Ovary (tissue), 10 donors: ENCODE results near the gene METTL6. TPM values are rescaled to one million over a fixed set of nuclear protein-coding genes. Genes with fewer than 3 reads are reported as not detected.

ENCODE experiments used
- DNase-seq, 5 donors: peaks; one replicate each; pipeline ENCODE4 v3.0.0-alpha.2; 2019 to 2020
- H3K27ac ChIP-seq, 2 donors: fragments of 200-600 bp; one replicate each; pipeline versions ENCODE4 v1.5.1 to v1.8.0; 2019 to 2022
- H3K27me3 ChIP-seq: fragments of 200-600 bp; one replicate; pipeline ENCODE4 v1.8.0; 2022
- H3K36me3 ChIP-seq: fragments of 200-600 bp; sonication (generic); one replicate; pipeline ENCODE4 v1.5.1; 2019
- H3K4me1 ChIP-seq: one replicate; pipeline ENCODE4 v1.8.1; 2013; ENCODE audit warnings: mild to moderate bottlenecking, moderate library complexity; ENCODE audit not compliant: insufficient read depth
- H3K4me3 ChIP-seq: fragments of 200-600 bp; sonication (generic); one replicate; pipeline ENCODE4 v1.5.1; 2017
- H3K9me3 ChIP-seq, 2 donors: fragments of 200-600 bp in 1 of 2; sonication (generic) in 1 of 2; one replicate each; pipeline versions ENCODE4 v1.5.1 to v1.8.1; 2013 to 2019; ENCODE audit warnings: mild to moderate bottlenecking in 1 of 2, moderate library complexity in 1 of 2
- EP300 ChIP-seq: sonication (generic); formaldehyde crosslinking; IDR thresholded peaks from one replicate; pipeline ENCODE4 v1.6.1; 2017; ENCODE audit warnings: antibody characterized with exemption
- POLR2A ChIP-seq: fragments of 450-650 bp; IDR thresholded peaks from one replicate; pipeline ENCODE4 v1.6.1; 2017; ENCODE audit warnings: antibody characterized with exemption, mild to moderate bottlenecking, moderate library complexity
- WGBS, 3 donors: extraction: QIAGEN DNeasy Blood & Tissue Kit in 1 of 3; methylation state at CpG; one replicate each; pipeline versions ENCODE4 v1.1.5 to v1.1.7; 2013 to 2017; 5-methylcytosine and 5-hydroxymethylcytosine counted together
- intact Hi-C, 4 donors: fragments of 100-400 bp; cut with DNase I; formaldehyde crosslinking; loops; one replicate each; pipeline versions ENCODE4 v1.11.0 to v1.15.1; 2022 to 2023
- long read RNA-seq, 3 donors: library from polyadenylated mRNA in 2 of 3; unstranded in 2 of 3; transcript quantifications; one replicate each; pipeline ENCODE4 v2.0.0 and lab custom pipeline, GENCODE V29; 2021 to 2026
- polyA plus RNA-seq, 2 donors: library from polyadenylated mRNA; stranded (reverse); fragments of 200-250 nt in 1 of 2; fragments of 350-450 nt in 1 of 2; fragmentation: Illumina TruSeq in 1 of 2; extraction: RNeasy Lipid Tissue Mini Kit (QIAGEN cat#74804) in 1 of 2; gene quantifications; one replicate each; pipeline ENCODE4 v1.2.3, GENCODE V29; 2013 to 2014
- total RNA-seq, 7 donors: library from RNA; depleted of rRNA in 2 of 7; stranded (reverse); fragments of >200 nt in 2 of 7; fragmentation: NEBNext Ultra II Directional in 3 of 7; extraction: Animal tissue kit (Norgen Biotek cat#: 25700) in 3 of 7; gene quantifications; one replicate each; pipeline versions ENCODE4 v1.1.0 to v1.2.4, GENCODE V29; 2016 to 2023
- TF ChIP-seq, protein P1 (sequence below), 3 donors: fragments of 450-650 bp in 2 of 3; fragments of 200-600 bp in 1 of 3; IDR thresholded peaks; one replicate each; pipeline versions ENCODE4 v1.5.1 to v1.8.0; 2016 to 2022; ENCODE audit warnings: antibody characterized with exemption in 3 of 3, mild to moderate bottlenecking in 1 of 3
- donor health status: DM: no; HTN: no; CAD: no; lungs with moderate emphysema.
- donor health status: DM: no; HTN: no; CAD: no.
- donor health status: Bipolar disorder and iron deficiency.
- donor health status: DM: yes; HTN: yes; CAD: no.
- donor health status: DM: no; HTN: no; CAD: no.
- donor health status: DM: yes; HTN: yes; CAD: no.

METTL6 gene, protein sequence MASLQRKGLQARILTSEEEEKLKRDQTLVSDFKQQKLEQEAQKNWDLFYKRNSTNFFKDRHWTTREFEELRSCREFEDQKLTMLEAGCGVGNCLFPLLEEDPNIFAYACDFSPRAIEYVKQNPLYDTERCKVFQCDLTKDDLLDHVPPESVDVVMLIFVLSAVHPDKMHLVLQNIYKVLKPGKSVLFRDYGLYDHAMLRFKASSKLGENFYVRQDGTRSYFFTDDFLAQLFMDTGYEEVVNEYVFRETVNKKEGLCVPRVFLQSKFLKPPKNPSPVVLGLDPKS
- total RNA-seq (10 to 100 TPM; 16.1 to 25.6 (median 23.0) TPM), polyA plus RNA-seq (10 to 100 TPM; 13.0 to 15.1 TPM)
- long read RNA-seq, donor 1, transcript METTL6-201 (6 exons, 1,413 nt) = major isoform, 10 of 31 reads
- long read RNA-seq, donor 1, partial matches to known transcripts = 4 of 31 reads
- long read RNA-seq, donor 1, other reads (novel, unspliced or antisense) = 14 of 31 reads
- long read RNA-seq, donor 2, partial matches to known transcripts = 0 of 3 reads
- long read RNA-seq, donor 2, other reads (novel, unspliced or antisense) = 0 of 3 reads
- long read RNA-seq, donor 3, partial matches to known transcripts = 0 of 13 reads
- long read RNA-seq, donor 3, other reads (novel, unspliced or antisense) = 9 of 13 reads

DNA sequence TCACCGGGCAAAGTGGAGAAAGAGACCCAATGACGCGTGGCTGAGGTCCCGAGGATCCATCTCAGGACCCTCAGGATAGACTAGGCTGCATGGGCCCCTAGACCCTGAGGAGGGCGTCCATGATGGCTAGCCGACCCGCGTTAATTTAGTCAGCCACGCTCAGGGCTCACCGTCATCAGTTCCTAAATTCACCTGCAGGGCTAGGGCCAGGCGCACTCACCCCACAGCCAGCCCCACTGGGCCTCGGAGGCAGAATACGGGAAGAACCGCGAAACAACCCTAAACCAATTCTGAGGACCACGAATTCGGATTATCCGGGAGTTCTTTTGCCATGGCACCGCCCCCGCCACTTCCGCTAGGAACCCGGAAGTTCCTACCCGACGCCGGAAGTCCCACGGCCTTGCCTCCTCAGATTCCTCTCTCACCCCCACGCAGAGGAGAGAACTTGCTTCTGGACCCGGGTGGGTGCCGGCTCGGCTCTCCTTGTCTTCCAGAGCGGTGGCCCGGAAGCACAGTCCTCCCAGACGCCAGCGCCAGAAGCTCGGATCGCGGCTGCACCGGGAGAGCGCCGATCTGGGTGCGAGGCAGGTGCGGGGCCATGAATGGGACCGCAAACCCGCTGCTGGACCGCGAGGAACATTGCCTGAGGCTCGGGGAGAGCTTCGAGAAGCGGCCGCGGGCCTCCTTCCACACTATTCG is at the start of gene METTL6, which contains the start of gene EAF1:
METTL6 (minus strand) TSS at position 363 of the 699 bp plus-strand sequence. CDS start 1,033 bp downstream, outside the sequence.
EAF1 (plus strand) TSS at position 417 of the 699 bp plus-strand sequence; CDS start at position 599, 182 bp downstream.
- Histone ChIP-seq H3K4me1 (peaks cover 9% of the 10 kb centered on the region), H3K27me3 (no peaks in the 10 kb centered on the region), H3K36me3 (no peaks in the 10 kb centered on the region), H3K9me3 (no peaks in the 10 kb centered on the region), H3K27ac (peak within 1 kb of the TSS; percentile 31 to 49), H3K4me3 (peak within 1 kb of the TSS; percentile 73)
- TF ChIP-seq EP300 (no peak), POLR2A (no peak)
- TF ChIP-seq, protein P1, sequence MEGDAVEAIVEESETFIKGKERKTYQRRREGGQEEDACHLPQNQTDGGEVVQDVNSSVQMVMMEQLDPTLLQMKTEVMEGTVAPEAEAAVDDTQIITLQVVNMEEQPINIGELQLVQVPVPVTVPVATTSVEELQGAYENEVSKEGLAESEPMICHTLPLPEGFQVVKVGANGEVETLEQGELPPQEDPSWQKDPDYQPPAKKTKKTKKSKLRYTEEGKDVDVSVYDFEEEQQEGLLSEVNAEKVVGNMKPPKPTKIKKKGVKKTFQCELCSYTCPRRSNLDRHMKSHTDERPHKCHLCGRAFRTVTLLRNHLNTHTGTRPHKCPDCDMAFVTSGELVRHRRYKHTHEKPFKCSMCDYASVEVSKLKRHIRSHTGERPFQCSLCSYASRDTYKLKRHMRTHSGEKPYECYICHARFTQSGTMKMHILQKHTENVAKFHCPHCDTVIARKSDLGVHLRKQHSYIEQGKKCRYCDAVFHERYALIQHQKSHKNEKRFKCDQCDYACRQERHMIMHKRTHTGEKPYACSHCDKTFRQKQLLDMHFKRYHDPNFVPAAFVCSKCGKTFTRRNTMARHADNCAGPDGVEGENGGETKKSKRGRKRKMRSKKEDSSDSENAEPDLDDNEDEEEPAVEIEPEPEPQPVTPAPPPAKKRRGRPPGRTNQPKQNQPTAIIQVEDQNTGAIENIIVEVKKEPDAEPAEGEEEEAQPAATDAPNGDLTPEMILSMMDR (IDR thresholded peaks at IDR 0.05) = no peak
- intact Hi-C loops = loop anchor here in 1 of 4 donors (10.0 kb wide), 1 partner anchor 127 kb away; no protein-coding TSS in a partner anchor
- peak; percentile 77 to 89 (median 78) for DNase-seq
- 0 to 1% (median 1%) methylated on average over 51 to 52 of the region's 52 CpGs for WGBS, 3 donors

DNA sequence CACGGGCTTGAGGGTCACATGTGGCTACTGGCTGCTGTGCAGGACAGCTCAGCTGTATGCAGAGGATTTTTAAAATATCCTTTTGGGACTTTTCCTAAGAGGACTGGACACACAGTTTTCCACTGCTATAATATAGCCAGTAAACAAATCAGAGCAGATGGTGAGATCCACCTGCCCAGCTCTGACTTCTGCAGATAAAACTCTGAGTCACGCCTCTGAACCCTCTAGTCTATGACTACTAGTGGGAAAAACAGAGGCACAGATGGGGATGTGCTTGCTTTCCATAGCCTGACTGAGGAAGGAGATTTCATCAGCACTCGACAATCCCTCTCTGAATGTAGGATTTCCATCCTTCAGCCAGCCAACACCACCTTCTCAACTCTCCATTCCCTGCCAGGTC is 49.0 kb upstream of the METTL6 start:
- H3K4me3 ChIP-seq = no peak overlapping the region
- H3K4me1 ChIP-seq = no peaks in the 10 kb centered on the region
- H3K27ac ChIP-seq = no peak overlapping the region
- DNase-seq = no peak
- H3K36me3 ChIP-seq = no peaks in the 10 kb centered on the region
- 36 to 37% (median 37%) methylated on average over 3 of the region's 3 CpGs for WGBS, 3 donors
- TF ChIP-seq, protein P1 (IDR thresholded peaks at IDR 0.05) = no peak
- no peak for TF ChIP-seq EP300
- TF ChIP-seq POLR2A = no peak
- H3K9me3 ChIP-seq = no peaks in the 10 kb centered on the region
- no peaks in the 10 kb centered on the region for H3K27me3 ChIP-seq
- intact Hi-C loops = no loop called here

DNA sequence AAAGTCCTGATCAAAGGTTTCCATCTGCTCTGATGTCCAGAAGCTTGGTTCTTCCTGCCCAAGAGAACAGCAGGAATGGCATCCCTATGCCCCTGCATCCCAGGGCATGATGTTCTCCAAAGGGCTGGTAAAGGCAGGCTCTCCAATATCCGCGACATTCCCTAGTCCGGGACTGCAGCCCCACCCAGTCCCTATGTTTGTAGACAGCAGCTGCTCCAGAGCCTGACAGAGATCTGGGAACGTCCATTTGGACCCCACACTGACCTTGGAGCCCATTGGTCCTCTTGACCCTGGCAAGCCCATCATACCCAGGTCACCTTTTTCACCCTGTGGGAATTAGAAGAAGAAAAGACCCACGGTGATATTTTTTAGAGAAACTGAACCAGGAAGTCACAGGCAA is 47.8 kb upstream of the METTL6 start:
- no peak for DNase-seq
- intact Hi-C loops = no loop called here
- Histone ChIP-seq H3K27ac (no peak overlapping the region), H3K4me1 (no peaks in the 10 kb centered on the region), H3K4me3 (no peak overlapping the region), H3K27me3 (no peaks in the 10 kb centered on the region), H3K36me3 (no peaks in the 10 kb centered on the region), H3K9me3 (no peaks in the 10 kb centered on the region)
- TF ChIP-seq EP300 = no peak
- TF ChIP-seq, protein P1 (IDR thresholded peaks at IDR 0.05) = no peak
- no peak for TF ChIP-seq POLR2A
- 55 to 77% (median 72%) methylated on average over 5 of the region's 5 CpGs for WGBS, 3 donors

DNA sequence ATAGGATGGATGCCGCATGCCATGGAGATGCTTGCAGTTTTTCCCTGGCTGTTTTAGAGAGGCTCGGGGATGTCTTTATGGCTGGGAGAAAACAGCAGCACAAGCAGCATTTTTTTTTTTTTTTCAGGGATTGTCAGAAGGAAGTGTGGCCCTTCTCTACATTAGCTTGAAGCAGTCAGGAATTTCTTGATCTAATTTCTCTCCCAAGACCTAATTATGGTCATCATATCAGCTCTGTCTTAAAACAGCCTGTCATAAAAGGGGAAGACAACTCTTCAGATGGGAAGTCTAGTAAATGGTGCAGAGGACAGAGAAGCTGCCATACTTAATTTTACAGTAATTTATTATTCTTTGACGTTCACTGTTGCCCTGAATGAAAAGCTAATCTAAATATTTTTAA is 44.5 kb upstream of the METTL6 start:
- TF ChIP-seq POLR2A (no peak), EP300 (no peak)
- TF ChIP-seq, protein P1 (IDR thresholded peaks at IDR 0.05) = no peak
- intact Hi-C loops = no loop called here
- Histone ChIP-seq H3K4me1 (no peaks in the 10 kb centered on the region), H3K9me3 (no peaks in the 10 kb centered on the region), H3K27me3 (no peaks in the 10 kb centered on the region), H3K27ac (no peak overlapping the region), H3K36me3 (no peaks in the 10 kb centered on the region), H3K4me3 (no peak overlapping the region)
- DNase-seq = no peak
- 88 to 89% (median 89%) methylated on average over 3 of the region's 3 CpGs for WGBS, 3 donors
